Endothelial cell of umbilical vein (primary cell): ENCODE data around the gene PAX3. TPM values are rescaled to one million over a fixed set of nuclear protein-coding genes. Genes with fewer than 3 reads are reported as not detected.

ENCODE experiments used
- BruUV-seq: library from RNA; stranded (reverse); fragments of 400-500 nt; replicated peaks from 2 replicates; lab custom pipeline; 2021; lab: Mats Ljungman, UMichigan
- CTCF ChIA-PET: fragments of 300-600, 350-600 bp; sonication (Branson Sonifier 250); formaldehyde crosslinking; loops from one replicate; lab custom pipeline; 2021; ENCODE audit warnings: antibody characterized with exemption, inconsistent platforms; lab: Charles Lee
- POLR2A ChIA-PET: fragments of 300-600, 350-600 bp; sonication (Branson Sonifier 250); formaldehyde crosslinking; loops from one replicate; lab custom pipeline; 2021; ENCODE audit warnings: antibody characterized with exemption, inconsistent platforms; lab: Charles Lee
- DNase-seq: peaks from one replicate; pipeline ENCODE4 v3.0.0-alpha.2; 2011; ENCODE audit warnings: low read depth, low spot score
- FAIRE-seq: peaks from 2 replicates; lab custom pipeline; 2011; peaks lifted over from hg19 to GRCh38; lab: Jason Lieb, UNC
- H2AFZ ChIP-seq: 2 replicates; pipeline ENCODE4 v1.6.0; 2012; ENCODE audit warnings: low read depth, low read length, control low read depth, inconsistent platforms
- H3K27ac ChIP-seq: 2 replicates; pipeline ENCODE4 v1.5.1; 2011; ENCODE audit warnings: low read depth, mild to moderate bottlenecking, control low read depth, low read length, moderate library complexity; ENCODE audit not compliant: insufficient read depth
- H3K27me3 ChIP-seq, 2 experiments: 2 replicates each; pipeline versions ENCODE4 v1.6.0 to v1.6.1; 2011; ENCODE audit warnings: low read length in 2 of 2, mixed read lengths in 1 of 2; ENCODE audit not compliant: control insufficient read depth in 2 of 2, insufficient read depth in 2 of 2
- H3K36me3 ChIP-seq, 2 experiments: 2 replicates in 1 of 2; 3 replicates in 1 of 2; pipeline ENCODE4 v1.5.1; 2011; ENCODE audit warnings: low read length in 2 of 2, mild to moderate bottlenecking in 1 of 2, moderate library complexity in 1 of 2; ENCODE audit not compliant: control insufficient read depth in 2 of 2, insufficient read depth in 2 of 2; ENCODE audit errors: extremely low read depth in 1 of 2
- H3K4me1 ChIP-seq: 3 replicates; pipeline ENCODE4 v1.5.1; 2011; ENCODE audit warnings: mild to moderate bottlenecking, low read length; ENCODE audit not compliant: control insufficient read depth, insufficient read depth; ENCODE audit errors: extremely low read depth
- H3K4me2 ChIP-seq: 2 replicates; pipeline ENCODE4 v1.6.1; 2011; ENCODE audit warnings: low read length, control low read depth, mixed read lengths; ENCODE audit not compliant: insufficient read depth
- H3K4me3 ChIP-seq, 3 experiments: fragments of 200-600 bp in 1 of 3; sonication (generic), shearing (Covaris generic) in 1 of 3; replicated peaks in 1 of 3; 2 replicates each; pipeline ENCODE4 v1.5.1; 2011 to 2016; ENCODE audit warnings: control low read depth in 3 of 3, low read length in 3 of 3, mild to moderate bottlenecking in 2 of 3, inconsistent platforms in 1 of 3, low read depth in 1 of 3, moderate library complexity in 1 of 3; ENCODE audit not compliant: insufficient read depth in 1 of 3
- H3K79me2 ChIP-seq: 2 replicates; pipeline ENCODE4 v1.6.0; 2012; ENCODE audit warnings: low read length, inconsistent platforms; ENCODE audit not compliant: control insufficient read depth, insufficient read depth
- H3K9ac ChIP-seq: replicated peaks from 2 replicates; pipeline ENCODE3; 2011; ENCODE audit warnings: low read length, control low read depth; ENCODE audit not compliant: insufficient read depth; ENCODE audit errors: extremely low read depth
- H3K9me1 ChIP-seq: replicated peaks from 3 replicates; pipeline ENCODE4 v1.6.0; 2011; ENCODE audit warnings: mild to moderate bottlenecking, low read length; ENCODE audit not compliant: control insufficient read depth, insufficient read depth; ENCODE audit errors: extremely low read depth
- H3K9me3 ChIP-seq: replicated peaks from 2 replicates; pipeline ENCODE4 v1.5.1; 2012; ENCODE audit warnings: low read length, inconsistent platforms; ENCODE audit not compliant: control insufficient read depth, insufficient read depth
- H4K20me1 ChIP-seq: replicated peaks from 2 replicates; pipeline ENCODE3; 2011; ENCODE audit warnings: mild to moderate bottlenecking, low read length; ENCODE audit not compliant: control insufficient read depth, insufficient read depth; ENCODE audit errors: extremely low read depth
- EZH2 ChIP-seq: IDR thresholded peaks from 2 replicates; pipeline ENCODE4 v1.6.1; 2012; ENCODE audit warnings: borderline replicate concordance, low read depth, mild to moderate bottlenecking, moderate library complexity, low read length, inconsistent platforms; ENCODE audit not compliant: severe bottlenecking
- FOS ChIP-seq: IDR thresholded peaks from 2 replicates; pipeline ENCODE4 v1.6.1; 2011; ENCODE audit warnings: mild to moderate bottlenecking, low read length, moderate library complexity, borderline replicate concordance; ENCODE audit not compliant: insufficient read depth
- GATA2 ChIP-seq: IDR thresholded peaks from 2 replicates; pipeline ENCODE4 v1.7.0; 2011; ENCODE audit warnings: low read depth, mild to moderate bottlenecking, moderate library complexity, mixed read lengths, low read length; ENCODE audit not compliant: insufficient read length, insufficient read depth
- JUN ChIP-seq: IDR thresholded peaks from 2 replicates; pipeline ENCODE4 v1.6.1; 2011; ENCODE audit warnings: borderline replicate concordance, low read depth; ENCODE audit not compliant: insufficient read length, insufficient read depth
- MYC ChIP-seq: IDR thresholded peaks from one replicate; pipeline ENCODE4 v1.6.1; 2011; ENCODE audit warnings: mild to moderate bottlenecking, low read depth, low read length
- POLR2A ChIP-seq: IDR thresholded peaks from 2 replicates; pipeline ENCODE4 v1.6.1; 2012; ENCODE audit warnings: low read depth, mild to moderate bottlenecking, control low read depth, low read length
- POLR2AphosphoS5 ChIP-seq: IDR thresholded peaks from 2 replicates; pipeline ENCODE4 v1.6.1; 2012; ENCODE audit warnings: low read depth, mild to moderate bottlenecking, control low read depth, low read length, moderate library complexity; ENCODE audit not compliant: insufficient read depth
- dilution Hi-C: fragments of 300-500 bp; cut with MboI; formaldehyde crosslinking; loops from one replicate; pipeline ENCODE4 v1.15.0; 2019; ENCODE audit warnings: low sequenced_read_pairs; ENCODE audit not compliant: extremely low pct_ligation_motif_present
- intact Hi-C: fragments of 100-400 bp; cut with micrococcal nuclease; formaldehyde crosslinking; loops from one replicate; pipeline ENCODE4 v1.10.0; 2022
- polyA plus RNA-seq, 4 experiments: library from polyadenylated mRNA; depleted of rRNA in 3 of 4; stranded (reverse) in 3 of 4; unstranded in 1 of 4; fragments of >200 nt; gene quantifications; 2 replicates each; pipeline versions ENCODE4 v1.2.1 to v1.2.3, GENCODE V29; 2011 to 2012; ENCODE audit warnings: missing spikeins in 1 of 4
- total RNA-seq: library from RNA; stranded (reverse); gene quantifications from 2 replicates; pipeline ENCODE4 v1.2.3, GENCODE V29; 2021
- TF ChIP-seq, protein P1 (sequence below): IDR thresholded peaks from 2 replicates; pipeline ENCODE4 v1.6.1; 2011; ENCODE audit not compliant: insufficient read depth, insufficient read length
- TF ChIP-seq, protein P2 (sequence below), 2 donors: IDR thresholded peaks; 1 replicate in 1 of 2; 2 replicates in 1 of 2; pipeline ENCODE4 v1.5.1; 2011; ENCODE audit warnings: low read length in 2 of 2, mild to moderate bottlenecking in 2 of 2, moderate library complexity in 2 of 2, control low read depth in 1 of 2, inconsistent platforms in 1 of 2, low read depth in 1 of 2; ENCODE audit not compliant: insufficient read depth in 1 of 2; ENCODE audit errors: extremely low read depth in 1 of 2

The PAX3 gene
- total and polyA plus RNA-seq, 2 donors (not counting 3 experiments of a cell fraction or from before 2014, with no cell fraction given): not detected

DNA sequence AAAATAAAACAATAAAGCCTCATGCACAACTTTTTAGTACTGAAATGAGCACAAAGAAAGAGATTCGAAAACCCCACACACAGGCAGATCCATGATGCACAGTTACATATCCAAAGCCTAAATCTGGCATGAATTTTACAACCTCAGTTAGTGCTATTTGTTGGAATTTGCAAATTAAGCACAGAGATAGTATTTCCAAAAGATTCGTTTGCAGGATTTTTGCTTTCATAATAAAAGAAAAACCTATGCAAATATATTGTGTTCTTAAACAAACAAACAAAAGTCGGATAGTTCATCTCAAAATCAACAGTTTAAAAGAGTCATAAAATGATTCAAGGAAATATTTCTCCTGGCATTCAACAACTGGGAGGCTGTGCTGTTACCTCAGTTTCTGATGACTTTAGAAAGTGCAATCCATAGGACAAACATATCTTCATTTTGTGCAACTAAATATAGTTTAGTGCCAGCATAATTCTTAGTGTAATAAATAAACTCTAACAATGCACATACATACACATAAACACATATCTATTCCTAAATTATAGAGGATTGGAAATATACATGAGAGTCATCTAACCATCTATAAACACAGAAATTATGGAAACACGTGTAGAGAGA is 10.8 kb downstream of the PAX3 start:
- no peak overlapping the region for H3K27ac ChIP-seq
- H3K4me1 ChIP-seq: no peaks in the 10 kb centered on the region
- no peak for TF ChIP-seq GATA2
- no peak for TF ChIP-seq JUN
- no peak for TF ChIP-seq POLR2AphosphoS5
- no peak for TF ChIP-seq POLR2A
- TF ChIP-seq EZH2: no peak
- no peak for TF ChIP-seq MYC
- TF ChIP-seq, protein P1, sequence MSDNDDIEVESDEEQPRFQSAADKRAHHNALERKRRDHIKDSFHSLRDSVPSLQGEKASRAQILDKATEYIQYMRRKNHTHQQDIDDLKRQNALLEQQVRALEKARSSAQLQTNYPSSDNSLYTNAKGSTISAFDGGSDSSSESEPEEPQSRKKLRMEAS: no peak
- TF ChIP-seq, protein P2, sequence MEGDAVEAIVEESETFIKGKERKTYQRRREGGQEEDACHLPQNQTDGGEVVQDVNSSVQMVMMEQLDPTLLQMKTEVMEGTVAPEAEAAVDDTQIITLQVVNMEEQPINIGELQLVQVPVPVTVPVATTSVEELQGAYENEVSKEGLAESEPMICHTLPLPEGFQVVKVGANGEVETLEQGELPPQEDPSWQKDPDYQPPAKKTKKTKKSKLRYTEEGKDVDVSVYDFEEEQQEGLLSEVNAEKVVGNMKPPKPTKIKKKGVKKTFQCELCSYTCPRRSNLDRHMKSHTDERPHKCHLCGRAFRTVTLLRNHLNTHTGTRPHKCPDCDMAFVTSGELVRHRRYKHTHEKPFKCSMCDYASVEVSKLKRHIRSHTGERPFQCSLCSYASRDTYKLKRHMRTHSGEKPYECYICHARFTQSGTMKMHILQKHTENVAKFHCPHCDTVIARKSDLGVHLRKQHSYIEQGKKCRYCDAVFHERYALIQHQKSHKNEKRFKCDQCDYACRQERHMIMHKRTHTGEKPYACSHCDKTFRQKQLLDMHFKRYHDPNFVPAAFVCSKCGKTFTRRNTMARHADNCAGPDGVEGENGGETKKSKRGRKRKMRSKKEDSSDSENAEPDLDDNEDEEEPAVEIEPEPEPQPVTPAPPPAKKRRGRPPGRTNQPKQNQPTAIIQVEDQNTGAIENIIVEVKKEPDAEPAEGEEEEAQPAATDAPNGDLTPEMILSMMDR (IDR thresholded peaks at IDR 0.05; ENCODE audit: extremely low read depth in 1 of 2, insufficient read depth in 1 of 2, low read depth in 1 of 2, low read length in 2 of 2): no peak
- TF ChIP-seq FOS: no peak
- no peaks in the 10 kb centered on the region for H3K36me3 ChIP-seq
- H3K79me2 ChIP-seq: no peaks in the 10 kb centered on the region
- FAIRE-seq (no peak), DNase-seq (no peak)
- CTCF ChIA-PET: no interaction called here
- dilution Hi-C loops: no loop called here
- H4K20me1 ChIP-seq: no peaks in the 10 kb centered on the region
- H2AFZ ChIP-seq: no peak overlapping the region
- POLR2A ChIA-PET: no interaction called here
- no peak overlapping the region for H3K4me2 ChIP-seq
- H3K9me3 ChIP-seq: no peaks in the 10 kb centered on the region
- H3K27me3 ChIP-seq: peaks cover 54 to 89% of the 10 kb centered on the region in 2 experiments
- H3K4me3 ChIP-seq: no peak overlapping the region
- no peak overlapping the region for H3K9ac ChIP-seq
- intact Hi-C loops: no loop called here
- no peaks in the 10 kb centered on the region for H3K9me1 ChIP-seq
- BruUV-seq: no TSS peak
